Endodermal cell (in vitro differentiated cells): ENCODE measurements around the gene EIF3I. TPM values are rescaled to one million over a fixed set of nuclear protein-coding genes. Genes with fewer than 3 reads are reported as not detected.

Experiments used
- DNase-seq: peaks from one replicate; pipeline ENCODE4 v3.0.0-alpha.2; 2017
- H3K27ac ChIP-seq: 2 replicates; pipeline ENCODE4 v1.5.1; 2013; ENCODE audit warnings: mild to moderate bottlenecking, low read depth, low read length, moderate library complexity
- H3K27me3 ChIP-seq: 2 replicates; pipeline ENCODE4 v1.6.1; 2013; ENCODE audit warnings: mild to moderate bottlenecking, low read length, moderate library complexity; ENCODE audit not compliant: insufficient read depth, control insufficient read depth, poor library complexity, severe bottlenecking
- H3K36me3 ChIP-seq: 2 replicates; pipeline ENCODE4 v1.7.0; 2013; ENCODE audit warnings: mild to moderate bottlenecking, low read length, moderate library complexity; ENCODE audit not compliant: control insufficient read depth, insufficient read depth
- H3K4me1 ChIP-seq: one replicate; pipeline ENCODE4 v1.7.0; 2013; ENCODE audit warnings: low read length; ENCODE audit not compliant: control insufficient read depth, insufficient read depth
- H3K4me3 ChIP-seq: 2 replicates; pipeline ENCODE4 v1.5.1; 2013; ENCODE audit warnings: mild to moderate bottlenecking, low read length, moderate library complexity
- H3K9ac ChIP-seq: 2 replicates; pipeline ENCODE4 v1.6.1; 2013; ENCODE audit warnings: mild to moderate bottlenecking, low read length, moderate library complexity; ENCODE audit not compliant: poor library complexity, severe bottlenecking; ENCODE audit errors: extremely low read depth
- H3K9me3 ChIP-seq: 2 replicates; pipeline ENCODE4 v1.6.1; 2013; ENCODE audit warnings: mild to moderate bottlenecking, low read length, moderate library complexity; ENCODE audit not compliant: control insufficient read depth
- H3K27ac Mint-ChIP-seq: 2 replicates; pipeline ENCODE4 v1.8.0; 2020; ENCODE audit warnings: mixed read lengths
- H3K27me3 Mint-ChIP-seq: 2 replicates; pipeline ENCODE4 v1.8.0; 2021; ENCODE audit warnings: mild to moderate bottlenecking, mixed read lengths; ENCODE audit not compliant: insufficient read depth
- H3K36me3 Mint-ChIP-seq: 2 replicates; pipeline ENCODE4 v1.8.0; 2020; ENCODE audit warnings: low read depth, mixed read lengths
- H3K4me1 Mint-ChIP-seq: 2 replicates; pipeline ENCODE4 v1.8.0; 2020; ENCODE audit warnings: mixed read lengths
- H3K4me3 Mint-ChIP-seq: 2 replicates; pipeline ENCODE4 v1.8.0; 2020; ENCODE audit warnings: mild to moderate bottlenecking, moderate library complexity, mixed read lengths
- H3K9me3 Mint-ChIP-seq: 2 replicates; pipeline ENCODE4 v1.8.0; 2020; ENCODE audit warnings: mild to moderate bottlenecking, mixed read lengths
- CTCF ChIP-seq: fragments of 200-600 bp; sonication (generic); conservative IDR thresholded peaks from 2 replicates; pipeline ENCODE4 v1.5.0; 2021; ENCODE audit warnings: antibody characterized with exemption, mild to moderate bottlenecking
- WGBS, 2 experiments: methylation state at CpG; one replicate each; pipeline versions ENCODE4 v1.1.5 to v1.1.7; 2013; ENCODE audit warnings: missing lambda C conversion rate in 2 of 2, mixed read lengths in 1 of 2; ENCODE audit not compliant: insufficient coverage in 1 of 2, insufficient read length in 1 of 2; 5-methylcytosine and 5-hydroxymethylcytosine counted together
- total RNA-seq, 2 donors: library from RNA; stranded (reverse); fragmentation: NEBNext Ultra II Directional in 1 of 2; extraction: Animal tissue kit (Norgen Biotek cat#: 25700) in 1 of 2; gene quantifications; 2 replicates in 1 of 2; 3 replicates in 1 of 2; pipeline ENCODE4 v1.2.1, GENCODE V29; 2021

EIF3I gene
- total RNA-seq, 2 donors from 2014 or later, result 194 to 198 TPM

- 88 to 95% methylated on average over 6 of the region's 6 CpGs for WGBS, 2 experiments
- peaks cover 82% of the 10 kb centered on the region for H3K36me3 ChIP-seq
- H3K9ac ChIP-seq, result no peak overlapping the region
- Mint-ChIP-seq H3K4me3 (no peak overlapping the region), H3K27ac (no peak overlapping the region), H3K27me3 (no peaks in the 10 kb centered on the region), H3K36me3 (peaks cover 72% of the 10 kb centered on the region), H3K4me1 (peaks cover 6% of the 10 kb centered on the region), H3K9me3 (no peaks in the 10 kb centered on the region)
- no peak overlapping the region for H3K27ac ChIP-seq
- no peak for TF ChIP-seq CTCF
- no peaks in the 10 kb centered on the region for H3K4me1 ChIP-seq
- H3K4me3 ChIP-seq, result no peak overlapping the region
- DNase-seq, result no peak
- no peaks in the 10 kb centered on the region for H3K27me3 ChIP-seq
- H3K9me3 ChIP-seq, result no peaks in the 10 kb centered on the region
Observed at GRCh38 chr1:32194984-32195383, 27.2 kb upstream of the EIF3I start.

- no peaks in the 10 kb centered on the region for H3K27me3 Mint-ChIP-seq
- no peak overlapping the region for H3K27ac Mint-ChIP-seq
- H3K36me3 Mint-ChIP-seq, result peaks cover 66% of the 10 kb centered on the region
Observed at GRCh38 chr1:32195531-32195930, 26.7 kb upstream of the EIF3I start.

GRCh38 chr1:32195972-32196823 lies 26.0 kb upstream of the EIF3I start:
- Histone ChIP-seq H3K27me3 (no peaks in the 10 kb centered on the region), H3K4me3 (no peak overlapping the region), H3K4me1 (no peaks in the 10 kb centered on the region), H3K36me3 (peaks cover 71% of the 10 kb centered on the region), H3K27ac (no peak overlapping the region), H3K9ac (no peak overlapping the region), H3K9me3 (no peaks in the 10 kb centered on the region)
- Mint-ChIP-seq H3K27ac (peak overlapping the region; percentile 59), H3K4me1 (peaks cover 10% of the 10 kb centered on the region), H3K4me3 (no peak overlapping the region), H3K36me3 (peaks cover 62% of the 10 kb centered on the region), H3K9me3 (no peaks in the 10 kb centered on the region), H3K27me3 (no peaks in the 10 kb centered on the region)
- no peak for TF ChIP-seq CTCF
- no peak for DNase-seq

More at GRCh38 chr1:32195531-32195930, 26.7 kb upstream of the EIF3I start:
- H3K4me1 ChIP-seq, result no peaks in the 10 kb centered on the region
- no peaks in the 10 kb centered on the region for H3K27me3 ChIP-seq
- no peak overlapping the region for H3K27ac ChIP-seq
- Mint-ChIP-seq H3K4me1 (peaks cover 10% of the 10 kb centered on the region), H3K4me3 (no peak overlapping the region), H3K9me3 (no peaks in the 10 kb centered on the region)
- TF ChIP-seq CTCF, result no peak
- H3K36me3 ChIP-seq, result peaks cover 76% of the 10 kb centered on the region
- no peaks in the 10 kb centered on the region for H3K9me3 ChIP-seq
- DNase-seq, result no peak
- H3K4me3 ChIP-seq, result no peak overlapping the region
- 97% methylated on average over 3 of the region's 3 CpGs; no CpG with 5 or more reads in 1 of the 2 experiments for WGBS, 2 experiments
- no peak overlapping the region for H3K9ac ChIP-seq
